HepG2 (cell line): Measurements from ENCODE around the gene CBLN3. TPM values are rescaled to one million over a fixed set of nuclear protein-coding genes. Genes with fewer than 3 reads are reported as not detected.

ENCODE experiments used
- KLF15 ChIP-seq: sonication (generic); formaldehyde crosslinking; IDR thresholded peaks from 2 replicates; pipeline ENCODE4 v1.8.1; 2023; ENCODE audit warnings: borderline replicate concordance, mild to moderate bottlenecking, inconsistent platforms, missing genetic modification reagents, mixed read lengths
- MXD4 ChIP-seq: IDR thresholded peaks from 2 replicates; pipeline ENCODE4 v1.6.1; 2016; ENCODE audit warnings: mild to moderate bottlenecking, missing biosample characterization, missing genetic modification reagents
- RXRB ChIP-seq: IDR thresholded peaks from 2 replicates; pipeline ENCODE4 v1.6.1; 2016; ENCODE audit warnings: borderline replicate concordance, missing genetic modification reagents, missing compliant biosample characterization
- SAFB2 ChIP-seq: sonication (generic); formaldehyde crosslinking; IDR thresholded peaks from 2 replicates; pipeline ENCODE4 v1.5.1; 2020; ENCODE audit warnings: missing genetic modification reagents, low read depth, mild to moderate bottlenecking, borderline replicate concordance
- SIN3B ChIP-seq: fragments of 150-350 bp; IDR thresholded peaks from 2 replicates; pipeline ENCODE4 v1.6.1; 2014; ENCODE audit warnings: low read length
- ZFP82 ChIP-seq: sonication (generic); formaldehyde crosslinking; IDR thresholded peaks from 2 replicates; pipeline ENCODE4 v1.5.1; 2020; ENCODE audit warnings: mild to moderate bottlenecking, missing genetic modification reagents, borderline replicate concordance
- ZFX ChIP-seq: sonication (generic); formaldehyde crosslinking; IDR thresholded peaks from 2 replicates; pipeline ENCODE4 v1.4.0; 2020; ENCODE audit warnings: mild to moderate bottlenecking, low read depth, missing genetic modification reagents, moderate library complexity
- ZNF34 ChIP-seq: sonication (generic); formaldehyde crosslinking; IDR thresholded peaks from 2 replicates; pipeline ENCODE4 v1.4.0; 2020; ENCODE audit warnings: mild to moderate bottlenecking, missing genetic modification reagents, borderline replicate concordance
- ZNF367 ChIP-seq: sonication (generic); formaldehyde crosslinking; IDR thresholded peaks from 2 replicates; pipeline ENCODE4 v1.4.0; 2020; ENCODE audit warnings: missing genetic modification reagents, borderline replicate concordance
- ZNF496 ChIP-seq: sonication (generic); formaldehyde crosslinking; IDR thresholded peaks from 2 replicates; pipeline ENCODE4 v1.8.1; 2023; ENCODE audit warnings: mild to moderate bottlenecking, moderate library complexity, missing genetic modification reagents; ENCODE audit not compliant: insufficient replicate concordance
- ZNF746 ChIP-seq: sonication (generic); formaldehyde crosslinking; IDR thresholded peaks from 2 replicates; pipeline ENCODE4 v1.8.0; 2022; ENCODE audit warnings: mild to moderate bottlenecking, missing genetic modification reagents
- ZNF879 ChIP-seq: sonication (generic); formaldehyde crosslinking; IDR thresholded peaks from 2 replicates; pipeline ENCODE4 v1.8.1; 2023; ENCODE audit warnings: missing genetic modification reagents
- polyA plus RNA-seq, 8 experiments: library from polyadenylated mRNA; depleted of rRNA in 3 of 8; stranded (reverse) in 7 of 8; unstranded in 1 of 8; fragments of >200 nt; fragmentation: Illumina TruSeq in 4 of 8; extraction: Trizol in 4 of 8; gene quantifications; 2 replicates each; pipeline versions ENCODE4 v1.2.1 to v1.2.3, GENCODE V29; 2011 to 2016; ENCODE audit warnings: low read depth in 4 of 8, missing spikeins in 1 of 8, mixed read lengths in 1 of 8; ENCODE audit not compliant: insufficient read depth in 1 of 8
- total RNA-seq, 5 experiments: library from RNA; depleted of rRNA; stranded (reverse); fragments of >200 nt; fragmentation: Illumina TruSeq; extraction: Trizol; gene quantifications; 2 replicates each; pipeline ENCODE4 v1.2.3, GENCODE V29; 2016; ENCODE audit warnings: low read depth in 1 of 5
- TF ChIP-seq, protein P1 (sequence below): sonication (generic); formaldehyde crosslinking; IDR thresholded peaks from 2 replicates; pipeline ENCODE4 v1.4.0; 2020; ENCODE audit warnings: missing genetic modification reagents
- TF ChIP-seq, protein P2 (sequence below): sonication (generic); formaldehyde crosslinking; IDR thresholded peaks from 2 replicates; pipeline ENCODE4 v1.5.0; 2020; ENCODE audit warnings: missing genetic modification reagents
- TF ChIP-seq, protein P3 (sequence below): sonication (generic); formaldehyde crosslinking; IDR thresholded peaks from 2 replicates; pipeline ENCODE4 v1.4.0; 2020; ENCODE audit warnings: mild to moderate bottlenecking, missing genetic modification reagents

The CBLN3 gene
- total and polyA plus RNA-seq, 2 of the 13 experiments (the other 11 are each of a cell fraction or from before 2014, with no cell fraction given), result 0.66 to 0.98 TPM

GRCh38 chr14:24426912-24427536 lies 2.4 kb downstream of the CBLN3 start (continued):
- TF ChIP-seq, protein P1, sequence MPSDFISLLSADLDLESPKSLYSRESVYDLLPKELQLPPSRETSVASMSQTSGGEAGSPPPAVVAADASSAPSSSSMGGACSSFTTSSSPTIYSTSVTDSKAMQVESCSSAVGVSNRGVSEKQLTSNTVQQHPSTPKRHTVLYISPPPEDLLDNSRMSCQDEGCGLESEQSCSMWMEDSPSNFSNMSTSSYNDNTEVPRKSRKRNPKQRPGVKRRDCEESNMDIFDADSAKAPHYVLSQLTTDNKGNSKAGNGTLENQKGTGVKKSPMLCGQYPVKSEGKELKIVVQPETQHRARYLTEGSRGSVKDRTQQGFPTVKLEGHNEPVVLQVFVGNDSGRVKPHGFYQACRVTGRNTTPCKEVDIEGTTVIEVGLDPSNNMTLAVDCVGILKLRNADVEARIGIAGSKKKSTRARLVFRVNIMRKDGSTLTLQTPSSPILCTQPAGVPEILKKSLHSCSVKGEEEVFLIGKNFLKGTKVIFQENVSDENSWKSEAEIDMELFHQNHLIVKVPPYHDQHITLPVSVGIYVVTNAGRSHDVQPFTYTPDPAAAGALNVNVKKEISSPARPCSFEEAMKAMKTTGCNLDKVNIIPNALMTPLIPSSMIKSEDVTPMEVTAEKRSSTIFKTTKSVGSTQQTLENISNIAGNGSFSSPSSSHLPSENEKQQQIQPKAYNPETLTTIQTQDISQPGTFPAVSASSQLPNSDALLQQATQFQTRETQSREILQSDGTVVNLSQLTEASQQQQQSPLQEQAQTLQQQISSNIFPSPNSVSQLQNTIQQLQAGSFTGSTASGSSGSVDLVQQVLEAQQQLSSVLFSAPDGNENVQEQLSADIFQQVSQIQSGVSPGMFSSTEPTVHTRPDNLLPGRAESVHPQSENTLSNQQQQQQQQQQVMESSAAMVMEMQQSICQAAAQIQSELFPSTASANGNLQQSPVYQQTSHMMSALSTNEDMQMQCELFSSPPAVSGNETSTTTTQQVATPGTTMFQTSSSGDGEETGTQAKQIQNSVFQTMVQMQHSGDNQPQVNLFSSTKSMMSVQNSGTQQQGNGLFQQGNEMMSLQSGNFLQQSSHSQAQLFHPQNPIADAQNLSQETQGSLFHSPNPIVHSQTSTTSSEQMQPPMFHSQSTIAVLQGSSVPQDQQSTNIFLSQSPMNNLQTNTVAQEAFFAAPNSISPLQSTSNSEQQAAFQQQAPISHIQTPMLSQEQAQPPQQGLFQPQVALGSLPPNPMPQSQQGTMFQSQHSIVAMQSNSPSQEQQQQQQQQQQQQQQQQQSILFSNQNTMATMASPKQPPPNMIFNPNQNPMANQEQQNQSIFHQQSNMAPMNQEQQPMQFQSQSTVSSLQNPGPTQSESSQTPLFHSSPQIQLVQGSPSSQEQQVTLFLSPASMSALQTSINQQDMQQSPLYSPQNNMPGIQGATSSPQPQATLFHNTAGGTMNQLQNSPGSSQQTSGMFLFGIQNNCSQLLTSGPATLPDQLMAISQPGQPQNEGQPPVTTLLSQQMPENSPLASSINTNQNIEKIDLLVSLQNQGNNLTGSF (CRISPR knock-in tag), result no peak; the same call in 1 of the 2 replicates
- TF ChIP-seq SIN3B (no peak), ZNF879 (CRISPR knock-in tag) (no peak), ZNF34 (CRISPR knock-in tag) (peak; percentile 92; the same call in 1 of the 2 replicates), SAFB2 (CRISPR knock-in tag) (peak; percentile 57; the same call in 1 of the 2 replicates), RXRB (CRISPR knock-in tag) (peak; percentile 61), KLF15 (no peak), ZNF746 (CRISPR knock-in tag) (no peak), ZNF367 (CRISPR knock-in tag) (no peak), ZNF496 (CRISPR knock-in tag) (no peak), ZFX (CRISPR knock-in tag) (peak; percentile 66), ZFP82 (CRISPR knock-in tag) (no peak), MXD4 (CRISPR knock-in tag) (peak; percentile 69)
- TF ChIP-seq, protein P2, sequence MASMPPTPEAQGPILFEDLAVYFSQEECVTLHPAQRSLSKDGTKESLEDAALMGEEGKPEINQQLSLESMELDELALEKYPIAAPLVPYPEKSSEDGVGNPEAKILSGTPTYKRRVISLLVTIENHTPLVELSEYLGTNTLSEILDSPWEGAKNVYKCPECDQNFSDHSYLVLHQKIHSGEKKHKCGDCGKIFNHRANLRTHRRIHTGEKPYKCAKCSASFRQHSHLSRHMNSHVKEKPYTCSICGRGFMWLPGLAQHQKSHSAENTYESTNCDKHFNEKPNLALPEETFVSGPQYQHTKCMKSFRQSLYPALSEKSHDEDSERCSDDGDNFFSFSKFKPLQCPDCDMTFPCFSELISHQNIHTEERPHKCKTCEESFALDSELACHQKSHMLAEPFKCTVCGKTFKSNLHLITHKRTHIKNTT, result no peak
- TF ChIP-seq, protein P3, sequence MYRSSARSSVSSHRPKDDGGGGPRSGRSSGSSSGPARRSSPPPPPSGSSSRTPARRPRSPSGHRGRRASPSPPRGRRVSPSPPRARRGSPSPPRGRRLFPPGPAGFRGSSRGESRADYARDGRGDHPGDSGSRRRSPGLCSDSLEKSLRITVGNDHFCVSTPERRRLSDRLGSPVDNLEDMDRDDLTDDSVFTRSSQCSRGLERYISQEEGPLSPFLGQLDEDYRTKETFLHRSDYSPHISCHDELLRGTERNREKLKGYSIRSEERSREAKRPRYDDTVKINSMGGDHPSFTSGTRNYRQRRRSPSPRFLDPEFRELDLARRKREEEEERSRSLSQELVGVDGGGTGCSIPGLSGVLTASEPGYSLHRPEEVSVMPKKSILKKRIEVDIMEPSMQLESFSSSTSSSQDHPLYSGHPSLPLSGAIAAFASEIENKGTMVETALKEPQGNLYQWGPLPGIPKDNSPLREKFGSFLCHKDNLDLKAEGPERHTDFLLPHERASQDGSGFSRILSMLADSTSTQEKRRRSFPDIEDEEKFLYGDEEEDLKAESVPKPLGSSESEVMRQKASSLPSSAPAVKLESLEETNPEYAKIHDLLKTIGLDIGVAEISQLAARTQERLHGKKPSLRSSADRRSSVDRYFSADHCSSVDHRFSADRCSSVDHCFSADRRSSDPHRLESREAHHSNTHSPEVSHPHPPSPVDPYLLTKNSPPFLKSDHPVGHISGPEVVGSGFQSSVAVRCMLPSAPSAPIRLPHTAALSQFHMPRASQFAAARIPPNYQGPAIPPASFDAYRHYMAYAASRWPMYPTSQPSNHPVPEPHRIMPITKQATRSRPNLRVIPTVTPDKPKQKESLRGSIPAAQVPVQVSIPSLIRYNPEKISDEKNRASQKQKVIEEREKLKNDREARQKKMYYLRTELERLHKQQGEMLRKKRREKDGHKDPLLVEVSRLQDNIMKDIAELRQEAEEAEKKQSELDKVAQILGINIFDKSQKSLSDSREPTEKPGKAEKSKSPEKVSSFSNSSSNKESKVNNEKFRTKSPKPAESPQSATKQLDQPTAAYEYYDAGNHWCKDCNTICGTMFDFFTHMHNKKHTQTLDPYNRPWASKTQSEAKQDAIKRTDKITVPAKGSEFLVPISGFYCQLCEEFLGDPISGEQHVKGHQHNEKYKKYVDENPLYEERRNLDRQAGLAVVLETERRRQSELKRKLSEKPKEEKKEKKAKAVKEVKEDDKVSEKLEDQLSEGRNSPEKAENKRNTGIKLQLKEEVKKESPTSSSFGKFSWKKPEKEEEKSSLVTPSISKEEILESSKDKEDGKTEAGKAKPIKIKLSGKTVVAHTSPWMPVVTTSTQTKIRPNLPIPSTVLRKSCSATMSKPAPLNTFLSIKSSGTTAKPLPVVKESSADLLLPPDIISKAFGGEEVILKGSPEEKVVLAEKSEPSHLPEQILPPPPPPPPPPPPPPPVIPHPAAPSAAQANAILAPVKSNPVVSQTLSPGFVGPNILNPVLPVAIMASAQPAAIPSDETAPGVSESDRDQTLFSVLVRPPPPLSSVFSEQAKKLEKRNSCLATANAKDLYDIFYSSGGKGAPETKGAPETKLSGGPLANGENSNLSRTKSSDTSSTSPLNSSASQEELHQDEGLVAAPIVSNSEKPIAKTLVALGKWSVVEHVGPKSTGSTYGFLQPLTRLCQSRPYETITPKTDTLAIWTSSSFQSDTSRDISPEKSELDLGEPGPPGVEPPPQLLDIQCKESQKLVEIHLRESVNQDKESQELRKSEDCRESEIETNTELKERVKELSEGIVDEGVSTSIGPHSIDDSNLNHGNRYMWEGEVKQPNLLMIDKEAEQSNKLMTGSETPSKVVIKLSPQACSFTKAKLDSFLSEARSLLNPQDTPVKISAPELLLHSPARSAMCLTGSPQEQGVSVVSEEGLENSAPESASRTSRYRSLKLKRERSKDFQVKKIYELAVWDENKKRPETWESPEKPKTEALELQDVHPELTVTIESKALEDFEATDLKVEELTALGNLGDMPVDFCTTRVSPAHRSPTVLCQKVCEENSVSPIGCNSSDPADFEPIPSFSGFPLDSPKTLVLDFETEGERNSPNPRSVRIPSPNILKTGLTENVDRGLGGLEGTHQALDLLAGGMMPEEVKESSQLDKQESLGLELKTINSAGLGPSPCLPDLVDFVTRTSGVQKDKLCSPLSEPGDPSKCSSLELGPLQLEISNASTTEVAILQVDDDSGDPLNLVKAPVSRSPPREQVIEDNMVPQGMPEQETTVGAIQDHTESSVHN (CRISPR knock-in tag), result peak; percentile 86; the same call in 1 of the 2 replicates
